WI38 (cell line): ENCODE measurements around the gene RBMS3.
"Not testable (repeated sequence)": the region's sequence is repeated elsewhere in the genome, so short reads cannot be mapped to it uniquely, and the experiment has no call there.

Source experiments
- H3K4me3 ChIP-seq: 2 replicates; pipeline ENCODE4 v1.5.1; 2011; ENCODE audit warnings: low read depth, mild to moderate bottlenecking, control low read depth, low read length
- TF ChIP-seq, protein P1 (sequence below): IDR thresholded peaks from 2 replicates; pipeline ENCODE4 v1.5.1; 2012; ENCODE audit warnings: low read depth, mild to moderate bottlenecking, control low read depth, low read length

The RBMS3 gene

DNA sequence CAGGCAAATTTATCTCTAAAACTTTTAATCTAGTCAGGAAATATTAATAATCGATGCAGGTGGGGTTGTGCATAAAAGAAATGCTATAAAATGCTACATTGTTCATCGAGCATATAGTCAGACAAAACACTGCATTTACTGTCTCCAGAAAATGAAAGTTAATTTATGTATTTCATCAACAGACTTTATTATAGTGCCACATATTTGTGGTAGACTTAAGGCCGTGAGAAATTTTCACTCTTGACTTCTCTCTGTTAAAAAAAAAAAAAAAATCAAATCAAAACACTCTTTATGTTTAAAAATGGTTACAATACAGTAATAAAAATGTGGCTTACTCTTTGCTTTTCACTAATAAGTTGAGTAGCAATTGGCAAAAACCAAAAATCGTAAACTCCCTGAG is 67.4 kb downstream of the RBMS3 start:
- no peak overlapping the region for H3K4me3 ChIP-seq
- TF ChIP-seq, protein P1, sequence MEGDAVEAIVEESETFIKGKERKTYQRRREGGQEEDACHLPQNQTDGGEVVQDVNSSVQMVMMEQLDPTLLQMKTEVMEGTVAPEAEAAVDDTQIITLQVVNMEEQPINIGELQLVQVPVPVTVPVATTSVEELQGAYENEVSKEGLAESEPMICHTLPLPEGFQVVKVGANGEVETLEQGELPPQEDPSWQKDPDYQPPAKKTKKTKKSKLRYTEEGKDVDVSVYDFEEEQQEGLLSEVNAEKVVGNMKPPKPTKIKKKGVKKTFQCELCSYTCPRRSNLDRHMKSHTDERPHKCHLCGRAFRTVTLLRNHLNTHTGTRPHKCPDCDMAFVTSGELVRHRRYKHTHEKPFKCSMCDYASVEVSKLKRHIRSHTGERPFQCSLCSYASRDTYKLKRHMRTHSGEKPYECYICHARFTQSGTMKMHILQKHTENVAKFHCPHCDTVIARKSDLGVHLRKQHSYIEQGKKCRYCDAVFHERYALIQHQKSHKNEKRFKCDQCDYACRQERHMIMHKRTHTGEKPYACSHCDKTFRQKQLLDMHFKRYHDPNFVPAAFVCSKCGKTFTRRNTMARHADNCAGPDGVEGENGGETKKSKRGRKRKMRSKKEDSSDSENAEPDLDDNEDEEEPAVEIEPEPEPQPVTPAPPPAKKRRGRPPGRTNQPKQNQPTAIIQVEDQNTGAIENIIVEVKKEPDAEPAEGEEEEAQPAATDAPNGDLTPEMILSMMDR = no peak

DNA sequence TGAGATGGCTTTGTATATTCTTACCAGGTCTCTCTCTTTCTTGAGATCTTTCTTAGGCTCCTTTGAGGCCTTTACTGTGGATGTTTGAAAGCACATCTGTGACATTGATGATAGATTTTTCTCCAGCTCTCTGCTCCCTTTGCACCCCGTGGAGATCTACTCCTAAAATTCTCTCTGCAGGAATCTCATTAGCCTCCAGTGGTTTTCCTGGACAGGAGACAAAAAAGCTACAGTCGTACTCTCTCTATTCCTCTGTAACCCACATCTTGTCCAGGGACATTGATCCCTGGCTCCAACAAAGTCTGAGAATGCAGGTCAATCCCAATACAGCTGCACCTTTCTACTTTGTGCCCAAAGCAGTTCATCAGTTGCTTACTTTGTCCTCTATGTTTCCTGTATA is 68.2 kb downstream of the RBMS3 start:
- no peak overlapping the region for H3K4me3 ChIP-seq
- TF ChIP-seq, protein P1 = no peak

DNA sequence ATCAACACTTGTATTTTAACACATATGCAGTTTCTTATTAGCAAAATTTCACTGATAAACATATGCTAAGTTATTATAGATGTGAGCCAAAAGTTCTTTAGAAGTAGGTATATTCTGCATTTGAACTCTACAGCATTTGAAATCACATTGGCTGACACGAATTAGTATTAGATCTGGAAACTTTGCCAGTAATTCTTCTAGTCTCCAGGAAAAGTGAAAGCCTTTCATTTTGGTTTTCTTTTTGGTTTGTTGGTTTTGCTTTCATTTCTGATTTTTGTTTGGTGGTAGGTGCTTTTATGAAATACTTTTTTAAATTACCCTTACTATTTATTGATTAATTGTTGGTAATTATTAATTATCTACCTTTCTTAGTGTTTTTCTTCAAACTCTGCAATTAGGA is 72.9 kb downstream of the RBMS3 start:
- TF ChIP-seq, protein P1 = no peak
- no peak overlapping the region for H3K4me3 ChIP-seq

DNA sequence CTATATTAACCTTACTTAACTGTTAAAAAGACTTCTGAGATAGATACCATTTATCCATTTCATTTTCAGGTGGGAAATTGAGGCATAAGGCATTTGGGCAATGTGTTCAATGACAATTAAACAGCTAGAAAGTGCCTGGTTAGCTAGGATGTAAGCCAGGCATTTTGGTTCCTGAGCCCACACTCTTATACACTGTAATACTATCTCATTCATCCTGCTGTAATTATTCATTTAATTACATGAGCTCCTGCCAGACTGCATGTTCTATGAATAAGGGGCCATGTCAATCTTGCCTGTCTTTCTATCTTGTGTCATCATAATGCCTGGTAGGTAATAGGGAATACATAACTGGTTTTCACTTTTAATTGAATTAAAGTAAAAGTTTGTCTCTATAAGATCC is 74.0 kb downstream of the RBMS3 start:
- TF ChIP-seq, protein P1 = no peak
- no peak overlapping the region for H3K4me3 ChIP-seq

DNA sequence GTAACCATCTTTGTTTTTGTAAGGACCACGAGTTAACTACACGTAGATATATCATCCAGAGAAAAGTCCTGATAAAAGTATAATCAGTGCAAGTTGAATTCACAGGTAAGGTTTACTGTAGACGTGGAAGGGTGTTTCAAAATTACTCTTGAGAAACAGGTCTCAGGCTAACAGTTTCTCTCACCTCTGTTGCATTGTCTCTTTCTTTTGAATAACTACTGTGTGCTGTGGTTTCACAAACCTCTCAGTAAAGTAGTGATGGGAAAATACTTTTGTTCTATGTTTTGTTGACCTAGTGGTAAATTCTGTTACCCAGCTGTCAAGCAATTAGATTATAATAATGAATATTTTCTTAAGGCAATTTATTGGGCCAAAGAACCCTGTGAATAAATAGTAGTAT is 75.2 kb downstream of the RBMS3 start:
- H3K4me3 ChIP-seq = no peak overlapping the region
- TF ChIP-seq, protein P1 = no peak

DNA sequence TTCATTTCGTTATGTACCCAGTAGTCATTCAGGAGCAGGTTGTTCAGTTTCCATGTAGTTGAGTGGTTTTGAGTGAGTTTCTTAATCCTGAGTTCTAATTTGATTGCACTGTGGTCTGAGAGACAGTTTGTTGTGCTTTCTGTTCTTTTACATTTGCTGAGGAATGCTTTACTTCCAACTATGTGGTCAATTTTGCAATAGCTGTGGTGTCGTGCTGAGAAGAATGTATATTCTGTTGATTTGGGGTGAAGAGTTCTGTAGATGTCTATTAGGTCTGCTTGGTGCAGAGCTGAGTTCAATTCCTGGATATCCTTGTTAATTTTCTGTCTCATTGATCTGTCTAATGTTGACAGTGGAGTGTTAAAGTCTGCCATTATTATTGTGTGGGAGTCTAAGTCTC is 79.4 kb downstream of the RBMS3 start:
- not testable (repeated sequence) for H3K4me3 ChIP-seq

DNA sequence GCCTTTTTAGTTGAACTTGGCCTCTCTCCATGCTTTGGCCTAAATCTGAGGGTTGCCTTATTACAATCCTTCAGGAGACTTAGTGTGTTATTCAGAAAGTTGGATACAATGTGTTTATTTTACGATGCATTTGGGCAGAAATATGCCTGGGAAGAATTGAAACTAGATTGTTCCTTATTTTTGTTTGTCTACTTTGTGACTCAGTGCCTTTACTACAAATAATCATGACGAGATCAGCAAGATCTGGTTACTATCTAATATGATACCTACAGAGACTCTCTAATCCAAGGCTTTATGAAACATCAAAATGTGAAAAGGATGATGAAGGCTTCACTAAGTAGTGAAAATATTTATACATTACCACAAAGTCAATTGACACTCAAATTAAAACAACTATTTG is 82.2 kb downstream of the RBMS3 start:
- no peak overlapping the region for H3K4me3 ChIP-seq
- TF ChIP-seq, protein P1 = no peak

DNA sequence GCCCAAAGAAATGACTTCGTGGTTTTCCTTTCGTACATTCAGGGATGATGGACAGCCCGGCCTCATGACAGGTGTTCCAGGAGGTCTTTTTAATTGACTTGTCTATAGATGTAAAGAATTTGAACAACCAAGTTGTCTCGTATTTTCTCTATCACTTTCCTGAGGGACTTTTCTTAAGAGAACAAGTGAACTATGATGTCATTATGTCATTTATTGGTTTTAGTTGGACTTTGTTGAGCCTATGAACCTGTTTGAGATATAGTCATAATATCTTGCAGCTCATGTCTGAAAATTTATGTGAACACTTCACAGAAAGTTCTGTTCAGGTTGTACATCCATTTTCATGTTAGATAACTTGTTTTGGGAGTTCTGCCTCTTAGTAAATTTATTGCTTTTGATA is 89.2 kb downstream of the RBMS3 start:
- TF ChIP-seq, protein P1 = no peak

More for the DNA sequence above, 89.2 kb downstream of the RBMS3 start:
- H3K4me3 ChIP-seq = no peak overlapping the region
